ENCODE results near the gene PTPRJ. TPM values are rescaled to one million over a fixed set of nuclear protein-coding genes. Genes with fewer than 3 reads are reported as not detected.

Gene PTPRJ
- total RNA-seq, 1 donor from 2014 or later: 22.9 TPM

- Histone ChIP-seq H3K79me2 (ENCODE audit: insufficient read depth, low read length) (peaks cover 74% of the 10 kb centered on the region), H3K9me3 (ENCODE audit: insufficient read depth, low read depth, low read length) (no peaks in the 10 kb centered on the region), H3K4me1 (ENCODE audit: insufficient read depth, low read length) (peaks cover 31% of the 10 kb centered on the region), H4K20me1 (ENCODE audit: insufficient read depth, low read length) (peaks cover 26% of the 10 kb centered on the region), H3K9ac (ENCODE audit: low read length) (no peak overlapping the region), H3K36me3 (ENCODE audit: insufficient read depth, low read length) (no peaks in the 10 kb centered on the region), H3K27me3 (ENCODE audit: insufficient read depth, low read length) (no peaks in the 10 kb centered on the region), H3K4me3 (ENCODE audit: insufficient read depth, low read depth, low read length) (no peak overlapping the region), H3K4me2 (ENCODE audit: low read length) (no peak overlapping the region), H3K27ac (ENCODE audit: low read depth, low read length) (no peak overlapping the region), H2AFZ (ENCODE audit: low read depth, low read length) (no peak overlapping the region)
- no peaks in the 10 kb centered on the region for H3K27me3 Mint-ChIP-seq (ENCODE audit: low read depth, unreplicated experiment)
- H3K4me1 Mint-ChIP-seq (ENCODE audit: low read depth, unreplicated experiment): peaks cover 33% of the 10 kb centered on the region
- TF ChIP-seq CTCF (IDR thresholded peaks at IDR 0.05; ENCODE audit: insufficient read depth, low read depth, low read length) (no peak), EZH2 (IDR thresholded peaks at IDR 0.05; ENCODE audit: insufficient read depth, low read length) (no peak)
- peaks cover 2% of the 10 kb centered on the region for H3K9me3 Mint-ChIP-seq (ENCODE audit: unreplicated experiment)
- no peak overlapping the region for H3K4me3 Mint-ChIP-seq (ENCODE audit: unreplicated experiment)
- no peak overlapping the region for H3K27ac Mint-ChIP-seq (ENCODE audit: unreplicated experiment)
- H3K36me3 Mint-ChIP-seq (ENCODE audit: low read depth, unreplicated experiment): no peaks in the 10 kb centered on the region
- no peak for FAIRE-seq
- no peak for DNase-seq (ENCODE audit: low read depth)
Measured at GRCh38 chr11:48105096-48105990, 125.0 kb downstream of the PTPRJ start.

- peaks cover 69% of the 10 kb centered on the region for H3K79me2 ChIP-seq (ENCODE audit: insufficient read depth, low read length)
- FAIRE-seq: no peak
Measured at GRCh38 chr11:48106166-48106565, 125.8 kb downstream of the PTPRJ start.

More at GRCh38 chr11:48106166-48106565, 125.8 kb downstream of the PTPRJ start:
- Histone ChIP-seq H3K4me3 (ENCODE audit: insufficient read depth, low read depth, low read length) (no peak overlapping the region), H3K27ac (ENCODE audit: low read depth, low read length) (no peak overlapping the region), H2AFZ (ENCODE audit: low read depth, low read length) (no peak overlapping the region), H4K20me1 (ENCODE audit: insufficient read depth, low read length) (peaks cover 21% of the 10 kb centered on the region), H3K4me1 (ENCODE audit: insufficient read depth, low read length) (peaks cover 31% of the 10 kb centered on the region), H3K9ac (ENCODE audit: low read length) (no peak overlapping the region), H3K9me3 (ENCODE audit: insufficient read depth, low read depth, low read length) (no peaks in the 10 kb centered on the region), H3K4me2 (ENCODE audit: low read length) (no peak overlapping the region), H3K36me3 (ENCODE audit: insufficient read depth, low read length) (no peaks in the 10 kb centered on the region), H3K27me3 (ENCODE audit: insufficient read depth, low read length) (no peaks in the 10 kb centered on the region)
- TF ChIP-seq EZH2 (IDR thresholded peaks at IDR 0.05; ENCODE audit: insufficient read depth, low read length) (no peak), CTCF (IDR thresholded peaks at IDR 0.05; ENCODE audit: insufficient read depth, low read depth, low read length) (no peak)
- Mint-ChIP-seq H3K9me3 (ENCODE audit: unreplicated experiment) (peaks cover 2% of the 10 kb centered on the region), H3K4me3 (ENCODE audit: unreplicated experiment) (no peak overlapping the region), H3K27me3 (ENCODE audit: low read depth, unreplicated experiment) (no peaks in the 10 kb centered on the region), H3K27ac (ENCODE audit: unreplicated experiment) (no peak overlapping the region), H3K4me1 (ENCODE audit: low read depth, unreplicated experiment) (peaks cover 33% of the 10 kb centered on the region), H3K36me3 (ENCODE audit: low read depth, unreplicated experiment) (no peaks in the 10 kb centered on the region)
- DNase-seq (ENCODE audit: low read depth): no peak

Measured in astrocyte (in vitro differentiated cells and primary cell).